Measurements from ENCODE around the gene CGB2. TPM values are rescaled to one million over a fixed set of nuclear protein-coding genes. Genes with fewer than 3 reads are reported as not detected.
A peak's percentile ranks its signal among the peaks of the same experiment; 100 is the strongest.
"Not testable (repeated sequence)": the region's sequence is repeated elsewhere in the genome, so short reads cannot be mapped to it uniquely, and the experiment has no call there.

Gene CGB2
- total RNA-seq, 1 donor from 2014 or later: not detected

- peak; percentile 47 for TF ChIP-seq CTCF (IDR thresholded peaks at IDR 0.05; ENCODE audit: insufficient read depth, low read length, severe bottlenecking)
These were observed 5.1 kb downstream of the CGB2 start, which contains the start of gene CGB1 for GRCh38 chr19:49036815-49037214. Gene CGB1 (minus strand): TSS chr19:49036895. CDS start chr19:49036711, 184 bp downstream.

DNA sequence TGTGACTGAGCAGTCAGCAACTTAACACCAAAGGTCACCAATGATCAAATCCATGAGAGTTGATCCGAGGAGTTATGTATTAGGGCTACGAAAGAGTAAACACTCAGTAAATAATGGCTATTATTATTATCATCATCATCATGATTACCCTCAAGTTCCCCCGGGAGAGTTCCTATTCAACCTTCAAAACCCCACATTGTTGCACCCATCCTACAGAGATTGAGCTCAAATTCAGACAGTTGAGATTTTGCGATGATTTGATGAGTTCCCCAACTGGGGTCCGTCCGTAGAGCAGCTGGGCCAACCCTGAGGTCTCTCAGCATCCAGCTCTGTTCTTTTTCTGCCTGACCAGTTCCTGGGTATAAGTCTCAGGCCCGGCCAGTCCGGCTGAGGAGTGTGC lies 6.4 kb downstream of the CGB2 start:
- FAIRE-seq; H3K27me3 ChIP-seq (ENCODE audit: control insufficient read depth, insufficient read depth, low read length); H3K4me3 ChIP-seq (ENCODE audit: low read depth, low read length); H3K36me3 ChIP-seq (ENCODE audit: control insufficient read depth, insufficient read depth, low read length); DNase-seq (ENCODE audit: low read depth): not testable (repeated sequence)

More at GRCh38 chr19:49036815-49037214, 5.1 kb downstream of the CGB2 start, which contains the start of gene CGB1:
- H3K27me3 ChIP-seq (ENCODE audit: control insufficient read depth, insufficient read depth, low read length); DNase-seq (ENCODE audit: low read depth); H3K36me3 ChIP-seq (ENCODE audit: control insufficient read depth, insufficient read depth, low read length); H3K4me3 ChIP-seq (ENCODE audit: low read depth, low read length); FAIRE-seq: not testable (repeated sequence)

DNA sequence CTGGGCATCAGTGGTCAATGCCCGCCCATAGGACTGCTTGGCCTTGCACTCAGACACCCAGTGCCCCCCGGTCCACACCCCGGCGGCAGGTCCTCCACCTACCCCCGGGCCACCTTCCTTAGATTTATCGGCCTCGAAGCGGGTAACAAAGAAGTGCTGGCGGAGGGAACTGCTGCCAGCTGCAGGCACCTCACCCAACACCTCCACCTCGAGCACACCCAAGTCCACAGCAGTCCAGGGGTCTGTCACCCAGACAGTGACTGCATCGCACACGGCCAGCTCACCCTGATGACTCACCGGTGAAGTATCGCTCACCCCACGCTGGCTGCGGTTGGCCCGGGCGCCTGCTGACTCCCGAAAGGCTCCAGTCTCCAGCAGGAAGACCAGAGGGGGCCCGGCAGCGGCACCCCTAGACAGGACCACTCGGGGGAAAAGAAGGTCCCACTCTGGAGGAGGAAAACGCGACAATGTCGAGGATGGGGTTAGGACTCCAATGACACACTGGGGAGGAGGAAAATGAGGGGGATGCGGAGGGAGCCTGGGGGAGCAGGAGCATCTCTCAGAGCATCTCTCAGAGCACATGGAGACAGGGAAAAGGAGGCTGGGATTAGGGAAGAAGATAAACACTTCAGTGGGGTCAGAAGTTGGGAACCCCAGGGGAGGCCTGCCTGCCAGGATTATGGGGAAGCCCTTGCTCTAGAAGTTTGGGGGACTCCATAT lies 7.0 kb downstream of the CGB2 start:
- not testable (repeated sequence) for H3K4me3 ChIP-seq (ENCODE audit: low read depth, low read length); FAIRE-seq; H3K36me3 ChIP-seq (ENCODE audit: control insufficient read depth, insufficient read depth, low read length); H3K27me3 ChIP-seq (ENCODE audit: control insufficient read depth, insufficient read depth, low read length)
- peak; percentile 50 for DNase-seq (ENCODE audit: low read depth)

- not testable (repeated sequence) for H3K27me3 ChIP-seq (ENCODE audit: control insufficient read depth, insufficient read depth, low read length); FAIRE-seq; H3K4me3 ChIP-seq (ENCODE audit: low read depth, low read length); H3K36me3 ChIP-seq (ENCODE audit: control insufficient read depth, insufficient read depth, low read length); DNase-seq (ENCODE audit: low read depth)
These were observed 8.0 kb downstream of the CGB2 start for GRCh38 chr19:49039736-49040135.

- no peak overlapping the region for H3K4me3 ChIP-seq (ENCODE audit: low read depth, low read length)
- H3K36me3 ChIP-seq (ENCODE audit: control insufficient read depth, insufficient read depth, low read length): no peaks in the 10 kb centered on the region
- DNase-seq (ENCODE audit: low read depth) (peak; percentile 66), FAIRE-seq (no peak)
- no peaks in the 10 kb centered on the region for H3K27me3 ChIP-seq (ENCODE audit: control insufficient read depth, insufficient read depth, low read length)
- no peak for TF ChIP-seq CTCF (IDR thresholded peaks at IDR 0.05; ENCODE audit: insufficient read depth, low read length, severe bottlenecking)
These were observed 10.5 kb downstream of the CGB2 start for GRCh38 chr19:49042177-49042576.

DNA sequence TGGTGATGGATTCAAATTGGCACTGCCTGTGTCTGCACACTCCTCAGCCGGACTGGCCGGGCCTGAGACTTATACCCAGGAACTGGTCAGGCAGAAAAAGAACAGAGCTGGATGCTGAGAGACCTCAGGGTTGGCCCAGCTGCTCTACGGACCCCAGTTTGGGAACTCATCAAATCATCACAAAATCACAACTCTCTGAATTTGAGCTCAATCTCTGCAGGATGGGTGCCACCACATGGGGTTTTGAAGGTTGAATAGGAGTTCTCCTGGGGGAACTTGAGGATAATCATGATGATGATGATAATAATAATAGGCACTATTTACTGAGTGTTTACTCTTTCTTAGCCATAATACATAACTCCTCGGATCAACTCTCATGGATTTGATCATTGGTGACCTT lies 11.0 kb downstream of the CGB2 start:
- not testable (repeated sequence) for H3K4me3 ChIP-seq (ENCODE audit: low read depth, low read length); FAIRE-seq; H3K27me3 ChIP-seq (ENCODE audit: control insufficient read depth, insufficient read depth, low read length); DNase-seq (ENCODE audit: low read depth); H3K36me3 ChIP-seq (ENCODE audit: control insufficient read depth, insufficient read depth, low read length)

DNA sequence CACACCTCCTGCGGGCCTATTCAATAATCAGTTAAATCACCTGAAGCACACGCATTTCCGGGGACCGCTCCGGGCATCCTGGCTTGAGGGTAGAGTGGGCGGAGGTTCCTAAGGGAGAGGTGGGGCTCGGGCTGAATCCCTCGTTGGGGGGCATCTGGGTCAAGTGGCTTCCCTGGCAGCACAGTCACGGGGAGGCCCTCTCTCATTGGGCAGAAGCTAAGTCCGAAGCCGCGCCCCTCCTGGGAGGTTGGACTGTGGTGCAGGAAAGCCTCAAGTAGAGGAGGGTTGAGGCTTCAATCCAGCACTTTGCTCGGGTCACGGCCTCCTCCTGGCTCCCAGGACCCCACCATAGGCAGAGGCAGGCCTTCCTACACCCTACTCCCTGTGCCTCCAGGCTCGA lies 11.9 kb downstream of the CGB2 start, which contains the start of gene CGB5:
Gene CGB5 (plus strand): TSS at position 301 of the 400 bp plus-strand sequence. CDS start 362 bp downstream, outside the sequence.
- not testable (repeated sequence) for H3K4me3 ChIP-seq (ENCODE audit: low read depth, low read length); FAIRE-seq; H3K27me3 ChIP-seq (ENCODE audit: control insufficient read depth, insufficient read depth, low read length); DNase-seq (ENCODE audit: low read depth); H3K36me3 ChIP-seq (ENCODE audit: control insufficient read depth, insufficient read depth, low read length)

DNA sequence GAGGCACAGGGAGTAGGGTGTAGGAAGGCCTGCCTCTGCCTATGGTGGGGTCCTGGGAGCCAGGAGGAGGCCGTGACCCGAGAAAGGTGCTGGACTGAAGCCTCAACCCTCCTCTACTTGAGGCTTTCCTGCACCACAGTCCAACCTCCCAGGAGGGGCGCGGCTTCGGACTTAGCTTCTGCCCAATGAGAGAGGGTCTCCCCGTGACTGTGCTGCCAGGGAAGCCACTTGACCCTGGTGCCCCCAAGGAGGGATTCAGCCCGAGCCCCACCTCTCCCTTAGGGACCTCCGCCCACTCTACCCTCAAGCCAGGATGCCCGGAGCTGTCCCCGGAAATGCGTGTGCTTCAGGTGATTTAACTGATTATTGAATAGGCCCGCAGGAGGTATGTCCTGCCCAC lies 17.3 kb downstream of the CGB2 start, which contains the start of gene CGB8:
Gene CGB8 (minus strand): TSS at position 101 of the 400 bp plus-strand sequence. CDS start 372 bp downstream, outside the sequence.
- not testable (repeated sequence) for H3K4me3 ChIP-seq (ENCODE audit: low read depth, low read length); DNase-seq (ENCODE audit: low read depth); H3K27me3 ChIP-seq (ENCODE audit: control insufficient read depth, insufficient read depth, low read length); FAIRE-seq; H3K36me3 ChIP-seq (ENCODE audit: control insufficient read depth, insufficient read depth, low read length)

DNA sequence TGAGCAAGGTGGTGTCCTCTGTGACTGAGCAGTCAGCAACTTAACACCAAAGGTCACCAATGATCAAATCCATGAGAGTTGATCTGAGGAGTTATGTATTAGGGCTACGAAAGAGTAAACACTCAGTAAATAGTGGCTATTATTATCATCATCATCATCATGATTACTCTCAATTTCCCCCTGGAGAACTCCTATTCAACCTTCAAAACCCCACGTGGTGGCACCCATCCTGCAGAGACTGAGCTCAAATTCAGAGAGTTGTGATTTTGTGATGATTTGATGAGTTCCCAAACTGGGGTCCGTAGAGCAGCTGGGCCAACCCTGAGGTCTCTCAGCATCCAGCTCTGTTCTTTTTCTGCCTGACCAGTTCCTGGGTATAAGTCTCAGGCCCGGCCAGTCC lies 18.1 kb downstream of the CGB2 start:
- not testable (repeated sequence) for DNase-seq (ENCODE audit: low read depth); H3K27me3 ChIP-seq (ENCODE audit: control insufficient read depth, insufficient read depth, low read length); H3K36me3 ChIP-seq (ENCODE audit: control insufficient read depth, insufficient read depth, low read length); H3K4me3 ChIP-seq (ENCODE audit: low read depth, low read length); FAIRE-seq

GRCh38 chr19:49050376-49051033 lies 18.8 kb downstream of the CGB2 start:
- H3K27me3 ChIP-seq (ENCODE audit: control insufficient read depth, insufficient read depth, low read length); FAIRE-seq; H3K4me3 ChIP-seq (ENCODE audit: low read depth, low read length); H3K36me3 ChIP-seq (ENCODE audit: control insufficient read depth, insufficient read depth, low read length): not testable (repeated sequence)
- peak; percentile 83 for DNase-seq (ENCODE audit: low read depth)

Measured in bronchial epithelial cell (primary cell).